HG03139 (cell line): Measurements from ENCODE around the gene VWA5B1.
"Not testable (repeated sequence)": the region's sequence is repeated elsewhere in the genome, so short reads cannot be mapped to it uniquely, and the experiment has no call there.

Experiments
- ATAC-seq: cut with Tn5 transposase; IDR thresholded peaks from one replicate; pipeline ENCODE4 v1.9.1; 2021; ENCODE audit not compliant: unreplicated experiment

Gene VWA5B1

GRCh38 chr1:20290624-20291597 lies at the start of gene VWA5B1:
VWA5B1 (plus strand) TSS chr1:20290875; CDS start chr1:20310602, 19,727 bp downstream.
- ATAC-seq, result no peak

GRCh38 chr1:20242890-20243479 lies 47.7 kb upstream of the VWA5B1 start:
- ATAC-seq, result no peak

GRCh38 chr1:20248971-20249612 lies 41.6 kb upstream of the VWA5B1 start:
- ATAC-seq, result no peak

GRCh38 chr1:20250340-20250989 lies 40.2 kb upstream of the VWA5B1 start:
- ATAC-seq, result no peak

GRCh38 chr1:20252587-20252986 lies 38.1 kb upstream of the VWA5B1 start:
- no peak for ATAC-seq

GRCh38 chr1:20255666-20256065 lies 35.0 kb upstream of the VWA5B1 start:
- ATAC-seq, result no peak

- no peak for ATAC-seq
These were observed 31.0 kb upstream of the VWA5B1 start for GRCh38 chr1:20259646-20260045.

GRCh38 chr1:20261095-20261494 lies 29.6 kb upstream of the VWA5B1 start:
- ATAC-seq, result no peak

GRCh38 chr1:20262810-20263534 lies 27.7 kb upstream of the VWA5B1 start:
- ATAC-seq, result no peak

- ATAC-seq, result no peak
These were observed 25.4 kb upstream of the VWA5B1 start for GRCh38 chr1:20265250-20265649.

- ATAC-seq, result no peak
These were observed 24.5 kb upstream of the VWA5B1 start for GRCh38 chr1:20266141-20266540.

GRCh38 chr1:20266642-20267041 lies 24.0 kb upstream of the VWA5B1 start:
- no peak for ATAC-seq

- ATAC-seq, result no peak
These were observed 18.9 kb upstream of the VWA5B1 start for GRCh38 chr1:20271498-20272400.

- ATAC-seq, result not testable (repeated sequence)
These were observed 17.0 kb upstream of the VWA5B1 start for GRCh38 chr1:20273716-20274115.

- no peak for ATAC-seq
These were observed 15.3 kb upstream of the VWA5B1 start for GRCh38 chr1:20275319-20275925.

GRCh38 chr1:20276485-20277159 lies 14.1 kb upstream of the VWA5B1 start:
- no peak for ATAC-seq

GRCh38 chr1:20278692-20279130 lies 12.0 kb upstream of the VWA5B1 start:
- ATAC-seq, result no peak

- no peak for ATAC-seq
These were observed 11.2 kb upstream of the VWA5B1 start for GRCh38 chr1:20279509-20279908.
